ENCODE measurements around the gene PRPF4. TPM values are rescaled to one million over a fixed set of nuclear protein-coding genes. Genes with fewer than 3 reads are reported as not detected.
A peak's percentile ranks its signal among the peaks of the same experiment; 100 is the strongest.

Gene PRPF4
- total and polyA plus RNA-seq, 9 of the 15 experiments (the other 6 are each of a cell fraction or from before 2014, with no cell fraction given) = 25.8 to 66.0 (median 39.8) TPM

DNA sequence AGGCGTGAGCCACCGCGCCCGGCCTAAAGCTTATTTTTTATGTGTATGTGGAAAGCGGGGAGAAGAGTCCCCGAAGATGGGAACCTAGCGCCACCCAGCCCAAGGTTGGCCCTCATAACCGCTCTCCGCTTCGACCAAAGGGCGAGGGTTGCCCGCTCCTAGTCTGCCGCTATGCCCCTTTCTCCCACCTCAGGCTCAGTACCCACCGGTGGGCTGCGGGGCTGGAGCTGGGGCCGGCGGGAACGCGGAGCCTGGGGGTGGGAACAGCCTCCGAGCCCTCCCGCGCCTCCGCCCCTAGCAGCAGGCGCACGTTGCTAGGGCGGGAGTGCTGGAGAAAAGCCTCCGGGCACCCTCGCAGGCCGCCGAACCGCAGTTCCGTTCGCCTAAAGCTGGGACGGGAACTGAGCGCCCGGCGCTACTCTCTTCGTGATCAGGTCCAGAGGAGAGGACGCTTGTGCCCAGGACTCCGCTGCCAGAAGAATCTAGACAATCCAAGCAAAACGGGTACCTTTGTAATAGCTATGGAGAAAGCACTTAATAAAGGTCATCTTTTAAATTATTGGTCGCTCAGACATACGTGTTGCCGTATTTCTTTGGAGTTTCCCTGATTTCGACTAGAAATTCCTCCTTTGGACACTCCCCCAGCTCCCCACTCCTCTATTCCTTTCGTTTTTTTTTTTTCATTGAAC, 64.7 kb downstream of the PRPF4 start, which contains the start of gene WDR31 (continued):
- TF ChIP-seq PREB (CRISPR knock-in tag; IDR thresholded peaks at IDR 0.05) (no peak), SOX6 (IDR thresholded peaks at IDR 0.05) (peak; percentile 81), MYNN (IDR thresholded peaks at IDR 0.05) (peak; percentile 79), MYNN (CRISPR knock-in tag; IDR thresholded peaks at IDR 0.05) (no peak), RFX1 (IDR thresholded peaks at IDR 0.05) (peak; percentile 96), ZNF589 (CRISPR knock-in tag; IDR thresholded peaks at IDR 0.05; ENCODE audit: low read depth) (peak; percentile 51; the same call in 1 of the 2 replicates), POLR2AphosphoS5 (IDR thresholded peaks at IDR 0.05; ENCODE audit: control insufficient read depth, insufficient read depth, low read depth, low read length) (peak; percentile 58; the same call in 1 of the 2 replicates), TRIM28 (IDR thresholded peaks at IDR 0.05) (0 out of 2 replicates have a peak, but pooled peaks have one; percentile 40), TFAP4 (CRISPR knock-in tag; IDR thresholded peaks at IDR 0.05; ENCODE audit: borderline replicate concordance) (peak; percentile 85), ZNF639 (CRISPR knock-in tag; conservative IDR thresholded peaks at IDR 0.05 in 1 of 2, IDR thresholded peaks at IDR 0.05 in 1 of 2) (no peak), CCNT2 (IDR thresholded peaks at IDR 0.05; ENCODE audit: borderline replicate concordance, extremely low read depth, insufficient read length, low read depth, low read length) (peak; percentile 66)
- TF ChIP-seq, protein P1, sequence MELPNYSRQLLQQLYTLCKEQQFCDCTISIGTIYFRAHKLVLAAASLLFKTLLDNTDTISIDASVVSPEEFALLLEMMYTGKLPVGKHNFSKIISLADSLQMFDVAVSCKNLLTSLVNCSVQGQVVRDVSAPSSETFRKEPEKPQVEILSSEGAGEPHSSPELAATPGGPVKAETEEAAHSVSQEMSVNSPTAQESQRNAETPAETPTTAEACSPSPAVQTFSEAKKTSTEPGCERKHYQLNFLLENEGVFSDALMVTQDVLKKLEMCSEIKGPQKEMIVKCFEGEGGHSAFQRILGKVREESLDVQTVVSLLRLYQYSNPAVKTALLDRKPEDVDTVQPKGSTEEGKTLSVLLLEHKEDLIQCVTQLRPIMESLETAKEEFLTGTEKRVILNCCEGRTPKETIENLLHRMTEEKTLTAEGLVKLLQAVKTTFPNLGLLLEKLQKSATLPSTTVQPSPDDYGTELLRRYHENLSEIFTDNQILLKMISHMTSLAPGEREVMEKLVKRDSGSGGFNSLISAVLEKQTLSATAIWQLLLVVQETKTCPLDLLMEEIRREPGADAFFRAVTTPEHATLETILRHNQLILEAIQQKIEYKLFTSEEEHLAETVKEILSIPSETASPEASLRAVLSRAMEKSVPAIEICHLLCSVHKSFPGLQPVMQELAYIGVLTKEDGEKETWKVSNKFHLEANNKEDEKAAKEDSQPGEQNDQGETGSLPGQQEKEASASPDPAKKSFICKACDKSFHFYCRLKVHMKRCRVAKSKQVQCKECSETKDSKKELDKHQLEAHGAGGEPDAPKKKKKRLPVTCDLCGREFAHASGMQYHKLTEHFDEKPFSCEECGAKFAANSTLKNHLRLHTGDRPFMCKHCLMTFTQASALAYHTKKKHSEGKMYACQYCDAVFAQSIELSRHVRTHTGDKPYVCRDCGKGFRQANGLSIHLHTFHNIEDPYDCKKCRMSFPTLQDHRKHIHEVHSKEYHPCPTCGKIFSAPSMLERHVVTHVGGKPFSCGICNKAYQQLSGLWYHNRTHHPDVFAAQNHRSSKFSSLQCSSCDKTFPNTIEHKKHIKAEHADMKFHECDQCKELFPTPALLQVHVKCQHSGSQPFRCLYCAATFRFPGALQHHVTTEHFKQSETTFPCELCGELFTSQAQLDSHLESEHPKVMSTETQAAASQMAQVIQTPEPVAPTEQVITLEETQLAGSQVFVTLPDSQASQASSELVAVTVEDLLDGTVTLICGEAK (IDR thresholded peaks at IDR 0.05) = peak; percentile 93
- TF ChIP-seq, protein P1 (CRISPR knock-in tag; IDR thresholded peaks at IDR 0.05) = no peak

Measured in K562 (cell line).